HAP-1 (cell line): ENCODE data around the gene PTPRE.

ENCODE experiments used
- DNase-seq, 2 experiments: peaks; one replicate each; pipeline ENCODE4 v3.0.0-alpha.2; 2016 to 2020; ENCODE audit warnings: low spot score in 2 of 2
- H3K27me3 ChIP-seq: fragments of 250-450 bp; sonication (Bioruptor Pico); 2 replicates; pipeline ENCODE4 v1.5.1; 2020; ENCODE audit warnings: low read depth, mild to moderate bottlenecking, moderate library complexity
- H3K36me3 ChIP-seq: fragments of 250-450 bp; sonication (Bioruptor Pico); replicated peaks from 2 replicates; pipeline ENCODE4 v1.5.1; 2020; ENCODE audit warnings: mild to moderate bottlenecking
- H3K4me1 ChIP-seq: fragments of 250-450 bp; sonication (Bioruptor Pico); 2 replicates; pipeline ENCODE4 v1.5.1; 2020; ENCODE audit warnings: mild to moderate bottlenecking
- H3K4me3 ChIP-seq: fragments of 250-450 bp; sonication (Bioruptor Pico); 2 replicates; pipeline ENCODE4 v1.5.1; 2020; ENCODE audit warnings: mild to moderate bottlenecking, moderate library complexity
- H3K9me3 ChIP-seq: fragments of 250-450 bp; sonication (Bioruptor Pico); 2 replicates; pipeline ENCODE4 v1.5.1; 2020; ENCODE audit warnings: mild to moderate bottlenecking, moderate library complexity
- in situ Hi-C: fragments of 300-500 bp; cut with MboI; formaldehyde crosslinking; loops from 3 replicates; pipeline ENCODE4 v1.14.3; 2020; ENCODE audit warnings: low sequenced_read_pairs, inconsistent platforms, mixed read lengths

Gene PTPRE

GRCh38 chr10:127888521-127889312 lies 18.2 kb upstream of the PTPRE start:
- Histone ChIP-seq H3K27me3 (peaks cover 4% of the 10 kb centered on the region; the same call in 1 of the 2 replicates), H3K4me3 (no peak overlapping the region), H3K9me3 (no peaks in the 10 kb centered on the region), H3K4me1 (no peaks in the 10 kb centered on the region), H3K36me3 (no peaks in the 10 kb centered on the region)
- no peak for DNase-seq
- in situ Hi-C loops = no loop called here

- Histone ChIP-seq H3K27me3 (peaks cover 4% of the 10 kb centered on the region; the same call in 1 of the 2 replicates), H3K36me3 (no peaks in the 10 kb centered on the region), H3K4me3 (no peak overlapping the region), H3K9me3 (no peaks in the 10 kb centered on the region), H3K4me1 (no peaks in the 10 kb centered on the region)
- no peak for DNase-seq
- in situ Hi-C loops = no loop called here
These were observed 17.2 kb upstream of the PTPRE start for GRCh38 chr10:127889605-127890195.

- in situ Hi-C loops = no loop called here
These were observed 16.7 kb upstream of the PTPRE start for GRCh38 chr10:127890216-127890615.

GRCh38 chr10:127890832-127891334 lies 16.0 kb upstream of the PTPRE start:
- no peak for DNase-seq
- no peaks in the 10 kb centered on the region for H3K4me1 ChIP-seq
- H3K9me3 ChIP-seq = no peaks in the 10 kb centered on the region
- in situ Hi-C loops = no loop called here
- no peaks in the 10 kb centered on the region for H3K36me3 ChIP-seq
- peaks cover 4% of the 10 kb centered on the region; the same call in 1 of the 2 replicates for H3K27me3 ChIP-seq
- no peak overlapping the region for H3K4me3 ChIP-seq

More at GRCh38 chr10:127890216-127890615, 16.7 kb upstream of the PTPRE start:
- H3K27me3 ChIP-seq = peaks cover 4% of the 10 kb centered on the region; the same call in 1 of the 2 replicates
- DNase-seq = no peak
- no peaks in the 10 kb centered on the region for H3K4me1 ChIP-seq
- no peaks in the 10 kb centered on the region for H3K9me3 ChIP-seq
- H3K4me3 ChIP-seq = no peak overlapping the region
- H3K36me3 ChIP-seq = no peaks in the 10 kb centered on the region

GRCh38 chr10:127892743-127893142 lies 14.2 kb upstream of the PTPRE start, which contains the start of gene CLRN3:
Gene CLRN3, minus strand, starts transcription at chr10:127892941. Its CDS starts 157 bp downstream, at chr10:127892784.
- H3K4me1 ChIP-seq = no peaks in the 10 kb centered on the region
- H3K9me3 ChIP-seq = no peaks in the 10 kb centered on the region
- no peaks in the 10 kb centered on the region for H3K36me3 ChIP-seq
- no peak for DNase-seq
- in situ Hi-C loops = no loop called here
- H3K27me3 ChIP-seq = peaks cover 4% of the 10 kb centered on the region; the same call in 1 of the 2 replicates
- no peak within 1 kb of the TSS for H3K4me3 ChIP-seq

- H3K27me3 ChIP-seq = peaks cover 4% of the 10 kb centered on the region; the same call in 1 of the 2 replicates
- H3K4me1 ChIP-seq = no peaks in the 10 kb centered on the region
- in situ Hi-C loops = no loop called here
- no peak overlapping the region for H3K4me3 ChIP-seq
- DNase-seq = no peak
- H3K36me3 ChIP-seq = no peaks in the 10 kb centered on the region
- no peaks in the 10 kb centered on the region for H3K9me3 ChIP-seq
These were observed 12.8 kb upstream of the PTPRE start for GRCh38 chr10:127894146-127894545.

GRCh38 chr10:127896590-127896989 lies 10.3 kb upstream of the PTPRE start:
- no peaks in the 10 kb centered on the region for H3K9me3 ChIP-seq
- H3K36me3 ChIP-seq = no peaks in the 10 kb centered on the region
- H3K4me3 ChIP-seq = no peak overlapping the region
- H3K4me1 ChIP-seq = no peaks in the 10 kb centered on the region
- no peak for DNase-seq
- peaks cover 4% of the 10 kb centered on the region; the same call in 1 of the 2 replicates for H3K27me3 ChIP-seq
- in situ Hi-C loops = no loop called here

- Histone ChIP-seq H3K4me1 (no peaks in the 10 kb centered on the region), H3K27me3 (peaks cover 4% of the 10 kb centered on the region; the same call in 1 of the 2 replicates), H3K36me3 (no peaks in the 10 kb centered on the region), H3K9me3 (no peaks in the 10 kb centered on the region), H3K4me3 (no peak overlapping the region)
- no peak for DNase-seq
- in situ Hi-C loops = no loop called here
These were observed 9.7 kb upstream of the PTPRE start for GRCh38 chr10:127897177-127897576.

GRCh38 chr10:127899766-127900387 lies 7.0 kb upstream of the PTPRE start:
- in situ Hi-C loops = no loop called here

GRCh38 chr10:127903789-127904188 lies 3.1 kb upstream of the PTPRE start:
- DNase-seq = no peak
- in situ Hi-C loops = no loop called here
- no peaks in the 10 kb centered on the region for H3K36me3 ChIP-seq
- H3K27me3 ChIP-seq = no peaks in the 10 kb centered on the region
- no peaks in the 10 kb centered on the region for H3K9me3 ChIP-seq
- no peak overlapping the region for H3K4me3 ChIP-seq
- no peaks in the 10 kb centered on the region for H3K4me1 ChIP-seq

More at GRCh38 chr10:127899766-127900387, 7.0 kb upstream of the PTPRE start:
- no peak overlapping the region for H3K4me3 ChIP-seq
- H3K27me3 ChIP-seq = no peaks in the 10 kb centered on the region; the same call in 1 of the 2 replicates
- H3K36me3 ChIP-seq = no peaks in the 10 kb centered on the region
- no peaks in the 10 kb centered on the region for H3K4me1 ChIP-seq
- no peaks in the 10 kb centered on the region for H3K9me3 ChIP-seq
- no peak for DNase-seq

- no peaks in the 10 kb centered on the region for H3K36me3 ChIP-seq
- no peak overlapping the region for H3K4me3 ChIP-seq
- no peaks in the 10 kb centered on the region for H3K9me3 ChIP-seq
- in situ Hi-C loops = no loop called here
- no peak for DNase-seq
- H3K27me3 ChIP-seq = no peaks in the 10 kb centered on the region
- no peaks in the 10 kb centered on the region for H3K4me1 ChIP-seq
These were observed 2.4 kb upstream of the PTPRE start for GRCh38 chr10:127904311-127905000.

GRCh38 chr10:127905001-127905847 lies 1.7 kb upstream of the PTPRE start:
- in situ Hi-C loops = no loop called here

More at GRCh38 chr10:127905001-127905847, 1.7 kb upstream of the PTPRE start:
- H3K9me3 ChIP-seq = no peaks in the 10 kb centered on the region
- H3K36me3 ChIP-seq = no peaks in the 10 kb centered on the region
- no peak overlapping the region for H3K4me3 ChIP-seq
- H3K27me3 ChIP-seq = no peaks in the 10 kb centered on the region
- no peak for DNase-seq
- H3K4me1 ChIP-seq = no peaks in the 10 kb centered on the region
